ENCODE measurements around the gene CYP20A1.
A peak's percentile ranks its signal among the peaks of the same experiment; 100 is the strongest.
"Not testable (repeated sequence)": the region's sequence is repeated elsewhere in the genome, so short reads cannot be mapped to it uniquely, and the experiment has no call there.

The CYP20A1 gene

DNA sequence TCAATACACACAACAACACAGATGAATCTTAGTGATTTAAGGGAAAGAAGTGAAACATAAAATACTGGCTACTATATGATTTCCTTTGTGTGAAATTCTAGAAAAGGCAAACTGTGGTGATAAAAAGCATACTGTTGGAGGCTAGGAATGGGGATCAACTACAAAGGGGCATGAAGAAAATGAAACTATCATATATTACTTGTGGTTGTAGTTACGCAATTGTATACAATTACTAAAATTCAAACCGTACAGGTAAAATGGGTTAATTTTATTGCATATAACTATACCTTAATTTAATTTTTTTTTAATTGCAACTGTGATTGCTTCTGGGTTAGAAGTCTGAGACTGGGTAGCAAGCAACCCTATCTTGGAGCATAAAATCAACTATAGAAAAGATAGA lies 47.7 kb downstream of the CYP20A1 start:
- TF ChIP-seq, protein P1, sequence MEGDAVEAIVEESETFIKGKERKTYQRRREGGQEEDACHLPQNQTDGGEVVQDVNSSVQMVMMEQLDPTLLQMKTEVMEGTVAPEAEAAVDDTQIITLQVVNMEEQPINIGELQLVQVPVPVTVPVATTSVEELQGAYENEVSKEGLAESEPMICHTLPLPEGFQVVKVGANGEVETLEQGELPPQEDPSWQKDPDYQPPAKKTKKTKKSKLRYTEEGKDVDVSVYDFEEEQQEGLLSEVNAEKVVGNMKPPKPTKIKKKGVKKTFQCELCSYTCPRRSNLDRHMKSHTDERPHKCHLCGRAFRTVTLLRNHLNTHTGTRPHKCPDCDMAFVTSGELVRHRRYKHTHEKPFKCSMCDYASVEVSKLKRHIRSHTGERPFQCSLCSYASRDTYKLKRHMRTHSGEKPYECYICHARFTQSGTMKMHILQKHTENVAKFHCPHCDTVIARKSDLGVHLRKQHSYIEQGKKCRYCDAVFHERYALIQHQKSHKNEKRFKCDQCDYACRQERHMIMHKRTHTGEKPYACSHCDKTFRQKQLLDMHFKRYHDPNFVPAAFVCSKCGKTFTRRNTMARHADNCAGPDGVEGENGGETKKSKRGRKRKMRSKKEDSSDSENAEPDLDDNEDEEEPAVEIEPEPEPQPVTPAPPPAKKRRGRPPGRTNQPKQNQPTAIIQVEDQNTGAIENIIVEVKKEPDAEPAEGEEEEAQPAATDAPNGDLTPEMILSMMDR (IDR thresholded peaks at IDR 0.05; ENCODE audit: low read depth, low read length, missing control alignments), result no peak
- H3K4me3 ChIP-seq (ENCODE audit: low read depth, low read length), result no peak overlapping the region
- no peak for DNase-seq (ENCODE audit: low read depth)

DNA sequence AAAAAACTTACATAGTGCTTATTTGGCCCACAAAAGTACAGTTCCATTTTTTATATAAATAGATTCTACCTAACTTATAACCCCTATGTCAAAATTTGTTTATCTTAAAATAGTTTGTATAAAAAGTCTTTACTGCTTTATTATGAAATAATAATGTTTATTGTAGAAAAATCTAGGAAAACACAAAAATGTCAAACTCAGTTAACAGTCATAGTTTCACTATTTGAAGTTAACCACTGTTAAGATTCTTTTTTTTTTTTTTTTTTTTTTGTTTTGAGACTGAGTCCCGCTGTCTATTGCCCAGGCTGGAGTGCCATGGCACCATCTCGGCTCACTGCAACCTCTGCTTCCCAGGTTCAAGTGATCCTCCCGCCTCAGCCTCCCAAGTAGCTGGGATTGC lies 62.8 kb downstream of the CYP20A1 start:
- TF ChIP-seq, protein P1 (IDR thresholded peaks at IDR 0.05; ENCODE audit: low read depth, low read length, missing control alignments), result no peak
- H3K4me3 ChIP-seq (ENCODE audit: low read depth, low read length), result no peak overlapping the region
- no peak for DNase-seq (ENCODE audit: low read depth)

DNA sequence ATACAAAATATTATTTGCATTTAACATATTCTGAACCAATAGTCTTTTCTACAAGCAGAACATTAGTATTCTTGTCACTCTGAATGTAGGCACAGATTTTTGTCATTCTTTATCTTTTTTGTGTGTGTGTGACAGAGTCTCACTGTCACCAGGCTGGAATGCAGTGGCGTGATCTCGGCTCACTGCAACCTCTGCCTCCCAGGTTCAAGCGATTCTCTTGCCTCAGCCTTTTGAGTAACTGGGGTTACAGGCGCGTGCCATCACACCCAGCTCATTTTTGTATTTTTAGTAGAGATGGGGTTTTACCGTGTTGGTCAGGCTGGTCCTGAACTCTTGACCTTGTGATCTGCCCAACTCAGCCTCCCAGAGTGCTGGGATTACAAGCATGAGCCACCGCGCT lies 63.8 kb downstream of the CYP20A1 start:
- DNase-seq (ENCODE audit: low read depth); H3K4me3 ChIP-seq (ENCODE audit: low read depth, low read length): not testable (repeated sequence)

DNA sequence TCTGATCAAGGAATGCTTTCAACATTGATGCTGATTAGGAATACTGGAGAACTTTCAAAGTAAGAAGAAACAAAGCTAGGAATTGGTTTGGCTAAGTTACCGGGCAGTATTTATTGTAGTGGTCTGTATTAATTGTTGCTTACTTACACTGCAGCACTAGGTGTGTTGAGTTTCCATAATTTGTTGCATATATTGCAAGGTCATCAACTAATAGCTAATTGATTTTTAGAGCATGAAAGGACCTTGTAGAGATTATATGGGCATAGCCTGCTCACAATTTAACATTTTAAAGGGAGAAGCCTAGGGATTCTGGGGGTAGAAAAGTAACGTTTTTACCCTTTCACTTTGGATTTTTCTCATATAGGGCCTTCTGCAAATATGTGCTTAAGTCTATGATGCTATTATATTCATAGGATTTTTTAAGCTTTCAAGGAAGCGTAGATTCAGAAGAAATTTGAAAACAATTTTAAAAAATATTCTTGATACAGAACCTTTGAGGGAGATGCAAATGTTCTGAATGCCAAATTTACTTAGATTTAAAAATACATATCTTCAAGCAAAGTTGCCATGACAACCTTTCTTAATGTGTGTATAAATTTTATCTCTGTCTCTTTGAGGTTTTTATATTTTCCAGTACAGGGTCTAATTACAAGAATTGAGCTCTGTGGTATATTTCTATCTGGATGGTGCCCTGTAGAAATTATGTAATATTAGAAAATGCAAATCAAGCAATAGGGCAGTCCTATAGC lies 72.0 kb downstream of the CYP20A1 start:
- TF ChIP-seq, protein P1 (IDR thresholded peaks at IDR 0.05; ENCODE audit: low read depth, low read length, missing control alignments), result no peak
- DNase-seq (ENCODE audit: low read depth), result no peak
- H3K4me3 ChIP-seq (ENCODE audit: low read depth, low read length), result no peak overlapping the region

DNA sequence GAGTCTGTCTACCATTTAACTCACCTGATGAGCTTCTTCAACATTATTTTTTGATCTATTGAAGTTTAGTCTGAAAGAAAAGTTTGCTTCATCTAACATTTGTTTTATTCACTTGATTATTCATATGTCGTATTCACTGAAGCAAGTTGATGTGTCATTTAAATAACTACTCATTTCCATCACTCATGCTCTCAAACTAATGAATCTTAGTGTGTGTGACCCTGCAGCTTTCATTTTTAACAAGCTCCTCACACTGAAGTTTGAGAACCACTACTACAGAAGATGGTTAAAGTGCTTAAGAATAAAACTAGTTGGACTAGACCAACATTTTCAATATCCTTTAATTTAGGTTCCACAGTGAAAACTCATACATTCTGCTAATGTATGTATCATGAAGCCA lies 87.5 kb downstream of the CYP20A1 start:
- no peak for DNase-seq (ENCODE audit: low read depth)
- TF ChIP-seq, protein P1 (IDR thresholded peaks at IDR 0.05; ENCODE audit: low read depth, low read length, missing control alignments), result no peak
- no peak overlapping the region for H3K4me3 ChIP-seq (ENCODE audit: low read depth, low read length)

DNA sequence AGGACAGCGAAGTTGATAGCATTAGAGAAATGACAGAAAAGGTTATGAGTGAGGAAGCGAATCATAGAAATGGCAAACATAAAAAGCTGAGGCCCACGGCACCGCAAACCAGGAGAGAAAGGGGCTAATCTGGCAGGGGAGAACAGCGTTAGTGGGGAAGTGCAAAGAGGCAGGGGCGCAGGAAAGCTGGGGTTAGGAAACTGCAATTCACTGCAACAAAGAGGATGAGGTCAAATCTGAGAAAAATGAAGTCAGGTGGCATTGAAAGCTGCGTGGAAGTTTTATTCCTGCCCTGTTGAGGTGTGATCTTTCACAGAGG lies 88.7 kb downstream of the CYP20A1 start:
- TF ChIP-seq, protein P1 (IDR thresholded peaks at IDR 0.05; ENCODE audit: low read depth, low read length, missing control alignments), result no peak
- peak overlapping the region; percentile 87 for H3K4me3 ChIP-seq (ENCODE audit: low read depth, low read length)
- DNase-seq (ENCODE audit: low read depth), result no peak

DNA sequence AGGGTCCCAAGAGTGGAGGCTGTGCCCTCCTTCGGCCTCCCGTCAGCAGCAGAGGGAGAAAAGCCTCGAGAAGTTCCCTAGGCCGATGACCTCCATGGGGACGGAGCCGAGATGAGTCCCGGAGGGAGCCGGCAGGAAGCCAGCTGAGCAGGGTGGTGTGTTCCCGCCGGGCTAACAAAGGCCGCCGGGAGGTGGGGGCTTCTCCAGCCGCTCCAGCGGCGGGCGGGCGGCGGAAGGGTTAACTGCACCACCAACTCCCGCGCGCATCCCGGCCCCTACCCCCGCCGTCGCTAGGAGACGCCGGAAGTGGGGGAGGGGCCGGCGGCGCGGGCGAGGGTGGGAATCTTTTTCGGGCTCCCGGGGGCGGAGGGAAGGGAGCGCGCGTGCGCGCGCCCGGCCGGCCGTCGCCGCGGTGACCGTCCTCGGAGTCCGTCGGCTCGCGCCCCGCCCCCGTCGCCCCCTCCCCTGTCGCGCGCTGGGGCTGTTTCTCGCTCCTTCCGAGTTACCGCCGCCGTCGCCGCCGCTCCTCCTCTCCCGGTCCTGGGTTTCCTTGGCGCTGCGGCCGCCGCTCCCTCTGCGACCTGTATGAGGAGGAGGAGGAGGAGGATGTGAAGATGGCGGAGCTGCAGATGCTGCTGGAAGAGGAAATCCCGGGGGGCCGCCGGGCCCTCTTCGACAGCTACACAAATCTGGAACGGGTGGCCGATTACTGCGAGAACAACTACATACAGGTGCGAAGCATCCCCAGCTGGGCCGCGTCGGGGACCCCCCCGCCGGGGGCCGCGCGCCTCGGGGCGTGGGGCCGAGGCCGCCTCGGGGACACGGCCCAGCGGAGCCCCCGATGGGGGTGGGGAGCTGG lies 89.3 kb downstream of the CYP20A1 start, which contains the start of gene ABI2:
TSS of gene ABI2 (plus strand) at position 494 of the 859 bp plus-strand sequence. CDS start at position 615, 121 bp downstream.
- DNase-seq (ENCODE audit: low read depth), result no peak
- TF ChIP-seq, protein P1 (IDR thresholded peaks at IDR 0.05; ENCODE audit: low read depth, low read length, missing control alignments), result no peak
- H3K4me3 ChIP-seq (ENCODE audit: low read depth, low read length), result peak within 1 kb of the TSS; percentile 87

All from GM12864 (cell line).